HepG2 (cell line): ENCODE measurements around the gene ABCA3. TPM values are rescaled to one million over a fixed set of nuclear protein-coding genes. Genes with fewer than 3 reads are reported as not detected.

ENCODE experiments used
- ARID5B ChIP-seq: IDR thresholded peaks from 2 replicates; pipeline ENCODE4 v1.4.0; 2020; ENCODE audit warnings: mild to moderate bottlenecking, missing genetic modification reagents
- CAMTA2 ChIP-seq: sonication (generic); formaldehyde crosslinking; IDR thresholded peaks from 2 replicates; pipeline ENCODE4 v1.4.0; 2020; ENCODE audit warnings: mild to moderate bottlenecking, missing genetic modification reagents, borderline replicate concordance
- HOXD1 ChIP-seq: sonication (generic); formaldehyde crosslinking; IDR thresholded peaks from 2 replicates; pipeline ENCODE4 v1.5.0; 2020; ENCODE audit warnings: missing genetic modification reagents
- KDM5A ChIP-seq: fragments of 200-600 bp; sonication (generic); IDR thresholded peaks from 2 replicates; pipeline ENCODE4 v1.7.0; 2018; ENCODE audit warnings: antibody characterized with exemption, mild to moderate bottlenecking, low read length, borderline replicate concordance
- SOX6 ChIP-seq, 2 experiments: fragments of 450-650 bp in 1 of 2; sonication (generic) in 1 of 2; formaldehyde crosslinking in 1 of 2; IDR thresholded peaks; 2 replicates each; pipeline versions ENCODE4 v1.4.0 to v1.6.1; 2017 to 2020; ENCODE audit warnings: antibody characterized with exemption in 1 of 2, mild to moderate bottlenecking in 1 of 2, missing genetic modification reagents in 1 of 2
- SP5 ChIP-seq: IDR thresholded peaks from 2 replicates; pipeline ENCODE4 v1.6.1; 2016; ENCODE audit warnings: low read depth, borderline replicate concordance
- SPEN ChIP-seq: sonication (generic); formaldehyde crosslinking; IDR thresholded peaks from 2 replicates; pipeline ENCODE4 v1.5.1; 2020; ENCODE audit warnings: low read depth, mild to moderate bottlenecking, missing genetic modification reagents
- USF2 ChIP-seq, 2 experiments: sonication (generic) in 1 of 2; formaldehyde crosslinking in 1 of 2; IDR thresholded peaks; 2 replicates each; pipeline versions ENCODE4 v1.5.1 to v1.6.1; 2011 to 2020; ENCODE audit warnings: borderline replicate concordance in 1 of 2, low read depth in 1 of 2, low read length in 1 of 2, mild to moderate bottlenecking in 1 of 2, missing genetic modification reagents in 1 of 2, moderate library complexity in 1 of 2
- ZBTB40 ChIP-seq, 2 experiments: fragments of 450-650 bp in 1 of 2; sonication (generic) in 1 of 2; formaldehyde crosslinking in 1 of 2; IDR thresholded peaks; 2 replicates each; pipeline versions ENCODE4 v1.6.1 to v1.8.0; 2016 to 2022; ENCODE audit warnings: antibody characterized with exemption in 1 of 2, mild to moderate bottlenecking in 1 of 2, missing genetic modification reagents in 1 of 2
- ZNF569 ChIP-seq: sonication (generic); formaldehyde crosslinking; IDR thresholded peaks from 2 replicates; pipeline ENCODE4 v1.5.0; 2020; ENCODE audit warnings: mild to moderate bottlenecking, missing genetic modification reagents, moderate library complexity, borderline replicate concordance
- ZNF816 ChIP-seq: sonication (generic); formaldehyde crosslinking; IDR thresholded peaks from 2 replicates; pipeline ENCODE4 v1.8.0; 2022; ENCODE audit warnings: missing genetic modification reagents, mild to moderate bottlenecking, borderline replicate concordance
- ZSCAN25 ChIP-seq: sonication (generic); formaldehyde crosslinking; IDR thresholded peaks from 2 replicates; pipeline ENCODE4 v1.8.0; 2022; ENCODE audit warnings: mild to moderate bottlenecking, missing genetic modification reagents
- polyA plus RNA-seq, 8 experiments: library from polyadenylated mRNA; depleted of rRNA in 3 of 8; stranded (reverse) in 7 of 8; unstranded in 1 of 8; fragments of >200 nt; fragmentation: Illumina TruSeq in 4 of 8; extraction: Trizol in 4 of 8; gene quantifications; 2 replicates each; pipeline versions ENCODE4 v1.2.1 to v1.2.3, GENCODE V29; 2011 to 2016; ENCODE audit warnings: low read depth in 4 of 8, missing spikeins in 1 of 8, mixed read lengths in 1 of 8; ENCODE audit not compliant: insufficient read depth in 1 of 8
- total RNA-seq, 5 experiments: library from RNA; depleted of rRNA; stranded (reverse); fragments of >200 nt; fragmentation: Illumina TruSeq; extraction: Trizol; gene quantifications; 2 replicates each; pipeline ENCODE4 v1.2.3, GENCODE V29; 2016; ENCODE audit warnings: low read depth in 1 of 5

Gene ABCA3
- total and polyA plus RNA-seq, 2 of the 13 experiments (the other 11 are each of a cell fraction or from before 2014, with no cell fraction given): 0.60 to 1.5 TPM

- no peak for TF ChIP-seq ZBTB40 (IDR thresholded peaks at IDR 0.05)
- TF ChIP-seq ZBTB40 (CRISPR knock-in tag; IDR thresholded peaks at IDR 0.05): 0 out of 2 replicates have a peak, but pooled peaks have one; percentile 23
- TF ChIP-seq SPEN: peak; percentile 69; the same call in 1 of the 2 replicates
- no peak; the same call in 1 of the 2 replicates for TF ChIP-seq KDM5A
- no peak for TF ChIP-seq SOX6 (IDR thresholded peaks at IDR 0.05)
- TF ChIP-seq SOX6 (CRISPR knock-in tag; IDR thresholded peaks at IDR 0.05): peak; percentile 67
- no peak for TF ChIP-seq CAMTA2 (CRISPR knock-in tag)
- no peak for TF ChIP-seq HOXD1 (CRISPR knock-in tag)
- TF ChIP-seq SP5 (CRISPR knock-in tag): peak; percentile 98
- no peak for TF ChIP-seq ZNF569 (CRISPR knock-in tag)
- TF ChIP-seq ZSCAN25 (CRISPR knock-in tag): peak; percentile 47; the same call in 1 of the 2 replicates
- peak; percentile 83 for TF ChIP-seq ARID5B
- TF ChIP-seq ZNF816 (CRISPR knock-in tag): no peak
- TF ChIP-seq USF2 (IDR thresholded peaks at IDR 0.05; ENCODE audit: low read depth, low read length): no peak
- TF ChIP-seq USF2 (CRISPR knock-in tag; IDR thresholded peaks at IDR 0.05; ENCODE audit: borderline replicate concordance): no peak
Measured at GRCh38 chr16:2226245-2226793, 114.2 kb downstream of the ABCA3 start (continued).
